Epithelial cell of proximal tubule (primary cell): Measurements from ENCODE around the gene FHOD3. TPM values are rescaled to one million over a fixed set of nuclear protein-coding genes. Genes with fewer than 3 reads are reported as not detected.

Source experiments
- DNase-seq: peaks from one replicate; pipeline ENCODE4 v3.0.0-alpha.2; 2011; ENCODE audit warnings: low read depth
- H3K4me3 ChIP-seq: 2 replicates; pipeline ENCODE4 v1.5.1; 2011; ENCODE audit warnings: low read depth, mild to moderate bottlenecking, low read length
- CTCF ChIP-seq: conservative IDR thresholded peaks from 2 replicates; pipeline ENCODE4 v1.5.1; 2012; ENCODE audit warnings: low read depth, mild to moderate bottlenecking, low read length
- total RNA-seq: library from RNA; depleted of rRNA; stranded (reverse); fragments of >200 nt; gene quantifications from 2 replicates; pipeline ENCODE4 v1.2.3, GENCODE V29; 2015

The FHOD3 gene
- total RNA-seq, 1 donor from 2014 or later: 27.3 TPM

DNA sequence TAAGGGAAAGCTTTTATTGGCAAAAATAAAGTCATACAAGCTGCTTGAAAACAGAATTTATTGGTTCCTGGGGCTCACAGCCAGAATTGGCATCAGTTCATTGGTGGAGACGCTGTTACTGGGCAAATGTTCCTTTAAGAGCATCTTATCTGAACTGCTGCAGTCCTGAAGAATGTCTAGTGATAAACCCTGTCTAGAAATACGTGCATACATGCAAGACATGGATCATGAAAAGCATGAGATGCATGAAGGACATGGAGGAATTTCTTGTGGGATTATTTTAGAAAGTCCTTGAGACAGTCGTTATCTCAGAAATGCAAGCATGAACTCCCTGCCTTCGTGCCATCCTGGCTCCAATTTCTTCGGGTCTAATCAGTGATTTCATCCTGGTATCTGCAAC is 32.5 kb upstream of the FHOD3 start:
- no peak for TF ChIP-seq CTCF
- no peak for DNase-seq
- no peak overlapping the region for H3K4me3 ChIP-seq

DNA sequence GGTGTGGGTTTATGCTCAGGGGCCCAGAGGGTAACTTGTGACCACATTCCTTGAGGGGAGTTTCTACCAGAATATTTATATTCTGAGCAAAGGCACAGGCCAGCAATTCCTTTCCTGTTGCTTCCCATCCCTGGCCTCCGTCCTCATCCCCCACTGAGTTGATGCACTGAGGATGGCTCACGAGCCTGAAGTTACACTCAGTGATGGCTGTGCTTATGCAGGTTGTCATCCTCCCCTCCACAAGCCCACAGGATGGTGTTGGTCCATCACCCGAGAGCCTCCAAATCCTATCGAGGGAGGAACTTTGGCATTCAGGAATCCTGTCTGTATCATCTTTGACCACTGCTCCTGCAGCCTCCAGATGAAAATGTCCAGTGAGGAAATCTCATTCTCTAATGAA is 28.4 kb upstream of the FHOD3 start:
- no peak for TF ChIP-seq CTCF

GRCh38 chr18:36271153-36271552 is 26.4 kb upstream of the FHOD3 start:
- no peak for DNase-seq
- no peak for TF ChIP-seq CTCF
- H3K4me3 ChIP-seq: no peak overlapping the region

More for the DNA sequence above, 28.4 kb upstream of the FHOD3 start:
- H3K4me3 ChIP-seq: no peak overlapping the region
- no peak for DNase-seq

- DNase-seq: no peak
- H3K4me3 ChIP-seq: no peak overlapping the region
- TF ChIP-seq CTCF: no peak
These were observed 24.2 kb upstream of the FHOD3 start for GRCh38 chr18:36273347-36273746.

- no peak overlapping the region for H3K4me3 ChIP-seq
- DNase-seq: no peak
- no peak for TF ChIP-seq CTCF
These were observed 23.3 kb upstream of the FHOD3 start for GRCh38 chr18:36274083-36274715.

DNA sequence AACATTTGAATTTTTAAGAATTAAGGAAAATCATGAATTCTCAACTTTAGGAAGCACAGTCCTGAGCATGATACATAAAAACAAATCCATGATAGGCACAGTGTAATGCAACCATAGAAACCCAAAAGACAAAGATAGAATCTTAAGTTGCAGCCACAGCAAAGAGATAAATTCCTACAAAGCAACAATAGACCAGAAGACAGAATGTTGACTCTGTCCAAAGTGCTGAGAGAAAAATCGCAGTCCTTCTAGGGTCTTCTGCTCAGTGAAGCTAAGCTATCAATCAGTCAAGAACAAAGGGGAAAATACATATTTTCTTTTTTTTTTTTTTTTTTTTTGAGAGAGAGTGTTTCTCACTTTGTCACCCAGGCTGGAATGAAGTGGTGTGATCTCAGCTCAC is 22.0 kb upstream of the FHOD3 start:
- no peak overlapping the region for H3K4me3 ChIP-seq
- no peak for DNase-seq
- no peak for TF ChIP-seq CTCF

DNA sequence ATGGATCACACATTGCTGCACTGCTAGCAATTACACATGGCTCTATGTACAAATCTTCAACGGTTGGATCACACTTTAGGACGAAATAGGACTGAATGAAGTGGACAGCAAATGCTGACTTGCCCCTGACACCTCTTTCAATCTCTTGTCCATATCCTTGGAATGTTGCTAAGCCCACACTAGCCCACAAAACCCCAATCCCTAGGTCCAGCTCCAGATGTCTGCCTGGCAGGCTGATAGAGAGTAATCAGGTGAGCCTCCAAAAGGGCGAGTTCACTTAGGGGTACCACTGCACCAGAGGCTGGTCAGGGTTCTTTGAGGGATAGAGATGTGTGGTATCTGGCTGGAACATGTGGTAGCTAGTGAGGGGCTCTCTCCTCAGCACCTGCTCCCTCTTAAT is 18.5 kb upstream of the FHOD3 start:
- no peak for DNase-seq
- no peak overlapping the region for H3K4me3 ChIP-seq
- TF ChIP-seq CTCF: no peak
